ENCODE results near the gene SPRN.

- TF ChIP-seq CTCF (IDR thresholded peaks at IDR 0.05) (no peak), POLR2AphosphoS5 (IDR thresholded peaks at IDR 0.05) (no peak), POLR2A (IDR thresholded peaks at IDR 0.05) (no peak)
Observed at GRCh38 chr10:133461841-133462240, 37.4 kb upstream of the SPRN start.
